Measurements from ENCODE around the gene SMIM26. TPM values are rescaled to one million over a fixed set of nuclear protein-coding genes. Genes with fewer than 3 reads are reported as not detected.
"Not testable (repeated sequence)": the region's sequence is repeated elsewhere in the genome, so short reads cannot be mapped to it uniquely, and the experiment has no call there.

Gene SMIM26, protein sequence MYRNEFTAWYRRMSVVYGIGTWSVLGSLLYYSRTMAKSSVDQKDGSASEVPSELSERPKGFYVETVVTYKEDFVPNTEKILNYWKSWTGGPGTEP
- 100 to 1,000 TPM in 1 of 4 donors, 10 to 100 TPM in 3; 79.9 to 104 (median 80.1) TPM for polyA plus RNA-seq (ENCODE audit: insufficient read length in 4 of 4)

DNA sequence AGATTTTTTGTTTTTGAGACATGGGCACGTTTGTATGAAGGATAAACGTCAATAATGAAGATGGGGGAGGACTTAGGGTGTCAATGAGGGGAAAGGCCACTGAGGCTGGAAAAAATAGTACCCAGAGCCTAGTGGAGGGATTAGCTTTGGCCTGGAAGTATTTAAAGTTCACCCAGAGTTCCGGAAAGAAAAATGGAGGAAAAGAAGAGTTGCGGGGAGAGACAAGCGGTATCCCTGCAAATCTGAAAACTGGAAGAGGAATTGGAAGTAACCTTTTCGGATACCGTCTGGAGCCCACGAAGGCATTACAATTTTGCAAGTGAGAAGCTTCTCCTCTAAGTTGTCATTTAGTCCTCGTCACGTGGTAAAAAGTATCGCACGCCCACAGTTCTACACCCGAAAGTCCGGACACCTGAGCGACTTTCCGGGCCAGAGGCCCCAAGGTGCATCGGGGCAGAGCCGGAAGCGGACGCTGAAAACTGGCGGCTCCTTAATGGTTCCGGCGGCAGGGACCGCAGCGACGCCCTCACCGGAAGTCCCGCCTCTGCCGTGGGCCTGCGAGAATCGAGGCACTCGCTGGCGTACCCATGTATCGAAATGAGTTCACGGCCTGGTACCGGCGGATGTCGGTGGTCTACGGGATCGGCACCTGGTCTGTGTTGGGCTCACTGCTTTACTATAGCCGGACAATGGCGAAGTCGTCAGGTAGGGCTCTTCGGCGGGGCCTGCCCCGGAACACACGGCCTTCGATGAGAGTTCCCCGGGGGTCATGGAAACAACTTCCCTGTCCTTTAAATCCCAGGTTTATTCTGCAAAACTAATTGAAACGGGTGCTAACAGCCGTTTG is at the start of gene SMIM26:
TSS of gene SMIM26 (plus strand) at position 541 of the 847 bp plus-strand sequence. CDS start at position 588, 47 bp downstream.
- peak; percentile 78 to 90 (median 84) for DNase-seq (ENCODE audit: low read depth in 4 of 4, low spot score in 3 of 4)

DNA sequence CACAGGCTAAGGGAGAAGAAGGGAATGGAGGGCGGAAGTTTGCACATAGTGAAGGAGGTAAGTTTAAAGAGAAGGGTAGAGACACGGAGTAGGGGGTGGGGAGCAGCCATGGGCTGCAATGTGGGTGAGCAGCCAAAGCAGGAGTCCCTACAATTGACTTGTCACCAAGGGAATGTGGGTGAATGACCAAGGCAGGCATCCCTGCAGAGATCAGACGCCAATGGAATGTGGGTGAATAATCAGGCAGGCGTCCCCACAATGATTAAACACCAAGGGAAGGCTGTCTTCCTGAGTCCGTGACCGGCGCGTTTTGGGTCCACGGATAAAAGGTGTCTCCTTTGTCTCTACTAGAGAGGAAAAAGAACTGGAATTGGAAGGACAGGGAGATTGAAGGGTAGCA is 45.2 kb upstream of the SMIM26 start:
- DNase-seq (ENCODE audit: low read depth in 4 of 4, low spot score in 3 of 4): not testable (repeated sequence)

DNA sequence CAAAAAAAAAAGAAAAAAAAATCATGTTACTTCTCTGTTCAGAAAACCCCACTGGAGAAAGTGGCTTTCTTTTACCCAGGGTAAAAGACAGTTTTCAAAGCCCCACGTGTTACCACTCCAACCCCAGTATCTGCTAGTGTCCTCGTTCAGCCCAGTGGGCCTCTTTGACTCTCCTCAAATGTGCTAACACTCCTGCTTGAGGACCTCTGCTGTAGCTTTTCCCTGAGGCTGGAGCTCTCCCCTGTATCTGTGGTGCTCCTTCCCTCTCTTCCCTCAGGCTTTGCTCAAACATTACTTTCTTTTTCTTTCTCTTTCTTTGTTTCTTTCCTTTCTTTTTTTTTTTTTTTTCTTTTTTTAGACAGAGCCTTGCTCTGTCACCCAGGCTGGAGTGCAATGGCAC is 44.2 kb upstream of the SMIM26 start:
- DNase-seq (ENCODE audit: low read depth in 4 of 4, low spot score in 3 of 4): no peak

DNA sequence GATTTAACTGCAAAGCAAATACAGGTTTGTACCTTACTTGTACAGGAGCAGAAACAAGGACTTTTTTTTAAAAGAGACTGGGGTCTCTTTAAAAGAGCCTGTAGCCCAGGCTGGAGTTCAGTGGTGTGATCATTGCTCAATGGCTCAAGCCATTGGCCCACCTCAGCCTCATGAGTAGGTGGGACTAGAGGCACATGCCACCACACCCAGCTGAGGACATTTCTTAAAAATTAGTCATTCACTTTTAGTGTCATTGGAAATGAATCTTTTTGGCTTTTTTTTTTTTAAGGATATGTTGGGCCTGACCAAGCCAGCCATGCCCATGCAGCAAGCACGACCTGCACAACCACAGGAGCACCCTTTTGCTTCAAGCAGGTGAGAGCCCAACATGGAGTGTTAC is 42.6 kb upstream of the SMIM26 start:
- no peak for DNase-seq (ENCODE audit: low read depth in 4 of 4, low spot score in 3 of 4)

DNA sequence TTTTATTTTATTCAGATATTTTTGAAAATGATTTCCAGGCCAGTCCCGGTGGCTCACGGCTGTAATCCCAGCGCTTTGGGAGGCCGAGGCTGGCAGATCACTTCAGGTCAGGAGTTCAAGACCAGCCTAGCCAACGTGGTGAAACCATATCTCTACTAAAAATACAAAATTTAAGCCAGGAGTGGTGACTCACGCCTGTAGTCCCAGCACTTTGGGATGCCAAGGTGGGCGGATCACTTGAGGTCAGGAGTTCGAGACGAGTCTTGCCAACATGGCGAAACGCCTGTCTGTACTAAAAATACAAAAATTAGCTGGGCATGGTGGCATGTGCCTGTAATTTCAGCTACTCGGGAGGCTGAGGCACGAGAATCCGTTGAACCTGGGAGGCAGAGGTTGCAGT is 40.5 kb upstream of the SMIM26 start:
- DNase-seq (ENCODE audit: low read depth in 4 of 4, low spot score in 3 of 4): not testable (repeated sequence)

DNA sequence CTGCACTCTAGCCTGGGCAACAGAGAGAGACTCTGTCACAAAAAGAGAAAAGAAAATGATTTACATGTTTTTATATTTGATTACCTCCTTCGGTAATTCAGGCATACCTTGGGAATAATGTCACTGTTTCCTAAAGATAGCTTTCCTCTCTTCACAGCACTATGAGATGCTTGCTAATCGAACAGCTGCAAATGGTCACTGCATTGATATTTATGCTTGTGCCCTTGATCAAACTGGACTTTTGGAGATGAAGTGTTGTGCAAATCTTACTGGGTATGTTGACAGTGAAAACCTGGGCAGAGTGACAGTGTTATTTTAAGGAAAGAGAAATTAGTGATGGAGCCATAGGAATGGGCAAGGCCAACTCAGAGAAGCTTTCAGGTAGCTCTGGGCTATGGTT is 39.9 kb upstream of the SMIM26 start:
- DNase-seq (ENCODE audit: low read depth in 4 of 4, low spot score in 3 of 4): no peak

DNA sequence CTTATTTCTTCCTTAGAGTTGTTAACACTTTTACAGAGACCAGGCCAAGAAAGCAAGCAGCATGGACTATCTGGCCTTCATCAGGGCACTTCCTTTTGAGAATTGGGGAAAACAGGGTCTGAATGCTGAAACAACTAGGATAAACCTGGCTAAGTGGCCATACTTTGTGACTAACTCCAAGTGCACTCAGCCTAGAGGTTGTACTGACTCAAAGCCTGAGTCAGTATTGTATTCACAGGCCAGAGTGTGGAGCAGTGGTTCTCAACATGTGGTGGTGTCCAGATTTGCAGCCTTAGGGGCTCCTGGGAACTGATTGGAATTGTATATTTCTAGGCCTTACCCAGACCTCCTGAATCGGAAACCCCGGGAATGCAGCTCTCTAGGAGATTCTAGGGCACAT is 39.4 kb upstream of the SMIM26 start:
- DNase-seq (ENCODE audit: low read depth in 4 of 4, low spot score in 3 of 4): no peak

DNA sequence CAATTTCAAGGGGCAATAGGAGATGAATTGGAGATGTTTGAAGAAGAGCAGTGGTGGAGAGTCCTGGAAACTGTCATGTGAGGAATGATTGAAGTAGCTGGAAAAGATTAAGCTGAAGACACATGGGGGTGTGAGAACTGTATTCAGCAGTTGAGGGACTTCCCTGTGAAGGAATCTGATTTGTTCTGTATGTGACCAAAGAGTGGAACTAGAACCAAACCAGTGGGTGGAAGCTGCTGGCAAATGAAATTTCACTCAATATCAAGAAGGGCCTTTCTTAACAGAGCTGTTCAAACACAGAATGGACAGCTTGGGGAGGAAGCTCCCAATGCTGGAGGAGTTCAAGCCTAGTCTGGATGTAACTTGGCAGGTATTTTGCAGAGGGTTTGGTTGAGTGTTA is 38.2 kb upstream of the SMIM26 start:
- no peak for DNase-seq (ENCODE audit: low read depth in 4 of 4, low spot score in 3 of 4)

DNA sequence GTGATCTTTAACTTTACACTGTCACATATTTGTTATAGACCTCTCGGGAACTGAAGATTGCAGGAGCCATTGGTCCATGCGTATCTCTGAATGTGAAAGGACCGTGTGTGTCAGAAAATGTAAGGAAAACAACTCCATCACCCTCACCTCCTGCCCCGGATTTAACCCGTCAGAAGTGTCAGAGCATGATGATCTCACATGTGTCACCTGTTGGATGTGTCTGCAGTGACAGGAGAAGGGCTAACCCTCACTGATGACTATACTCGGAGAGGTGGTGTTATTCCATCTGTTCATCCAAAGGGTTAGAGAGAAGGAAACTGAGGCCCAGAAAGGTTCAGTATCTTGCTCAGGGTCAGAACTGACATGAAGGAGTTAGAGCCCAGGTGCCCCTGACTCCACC is 34.6 kb upstream of the SMIM26 start:
- no peak for DNase-seq (ENCODE audit: low read depth in 4 of 4, low spot score in 3 of 4)

DNA sequence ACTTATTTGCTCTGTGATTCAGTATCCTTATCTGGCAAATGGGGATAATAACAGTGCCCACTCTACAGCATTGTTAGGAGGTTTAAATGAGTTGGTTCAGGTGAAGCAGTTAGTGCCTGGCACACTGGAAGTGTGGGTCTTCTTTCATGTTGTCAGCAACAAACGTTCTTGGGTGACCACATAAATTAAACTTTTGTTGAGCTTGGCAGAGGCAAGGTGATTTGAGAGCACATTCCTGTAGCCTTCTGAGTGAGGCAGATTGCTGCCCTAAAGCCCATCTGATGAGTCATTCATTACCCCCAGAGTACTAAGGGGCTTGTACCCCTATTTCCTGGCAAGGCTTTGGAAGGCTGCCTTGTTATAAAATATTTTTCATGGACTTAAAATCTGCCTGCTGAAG is 33.7 kb upstream of the SMIM26 start:
- DNase-seq (ENCODE audit: low read depth in 4 of 4, low spot score in 3 of 4): no peak

DNA sequence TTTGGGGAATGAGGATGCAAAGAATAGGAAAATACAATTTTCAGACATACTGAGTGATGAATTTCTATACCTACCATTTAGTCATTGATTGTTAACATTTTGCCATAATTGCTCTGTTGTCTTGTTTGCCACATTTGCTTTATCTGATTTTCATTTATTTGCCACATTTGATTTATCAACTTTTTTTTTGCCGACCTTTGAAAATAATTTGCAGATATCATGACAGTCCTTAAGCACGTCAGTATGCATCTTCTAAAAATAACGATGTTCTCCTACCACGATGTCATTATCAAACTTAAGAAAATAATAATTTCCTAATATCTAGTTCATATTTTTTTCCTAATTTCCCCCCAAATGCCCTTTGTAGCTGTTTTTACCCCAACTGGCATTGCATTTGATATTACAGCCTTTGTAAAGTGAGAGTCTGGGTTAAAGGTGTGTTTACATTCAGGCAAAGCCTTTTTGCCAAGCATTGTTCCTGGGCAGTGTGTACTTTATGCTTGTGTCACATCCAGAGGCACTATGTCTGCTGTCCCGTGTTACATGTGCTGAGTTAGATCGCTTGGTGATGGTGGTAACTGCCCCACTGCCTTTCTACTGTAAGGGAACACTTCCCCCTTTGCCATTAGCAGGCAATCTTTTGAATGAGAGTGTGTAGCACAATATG is 33.1 kb upstream of the SMIM26 start:
- no peak for DNase-seq (ENCODE audit: low read depth in 4 of 4, low spot score in 3 of 4)

DNA sequence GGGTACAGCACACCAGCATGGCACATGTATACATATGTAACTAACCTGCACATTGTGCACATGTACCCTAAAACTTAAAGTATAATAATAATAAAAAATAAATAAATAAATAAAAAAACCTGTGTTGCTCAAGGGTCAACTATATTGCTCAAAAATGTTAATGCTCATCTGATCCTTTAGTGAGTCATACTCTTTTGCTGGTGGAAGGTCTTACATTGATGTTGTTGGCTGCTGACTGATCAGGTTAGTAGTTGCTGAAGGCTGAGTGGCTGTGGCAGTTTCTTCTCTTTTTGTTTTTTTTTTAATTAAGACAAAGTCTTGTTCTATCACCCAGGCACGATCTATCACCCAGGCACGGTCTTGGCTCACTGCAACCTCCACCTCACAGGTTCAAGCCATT is 29.6 kb upstream of the SMIM26 start:
- DNase-seq (ENCODE audit: low read depth in 4 of 4, low spot score in 3 of 4): no peak

DNA sequence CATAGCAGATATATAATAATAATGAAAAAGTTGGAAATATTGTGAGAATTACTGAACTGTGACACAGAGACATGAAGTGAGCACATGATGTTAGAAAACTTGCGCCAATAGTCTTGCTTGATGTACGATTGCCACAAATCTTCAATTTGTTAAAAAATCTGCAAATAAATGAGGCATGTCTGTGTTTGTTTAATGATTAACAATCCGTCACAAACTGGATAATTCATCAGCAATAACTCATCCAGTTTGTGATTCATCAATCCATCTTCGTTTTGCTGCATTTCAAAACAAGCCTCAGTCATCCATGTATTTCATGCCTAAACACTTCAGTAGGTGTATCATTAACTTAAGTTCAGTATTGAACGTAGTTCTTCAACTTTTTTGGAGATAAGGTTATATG is 25.5 kb upstream of the SMIM26 start:
- DNase-seq (ENCODE audit: low read depth in 4 of 4, low spot score in 3 of 4): no peak

DNA sequence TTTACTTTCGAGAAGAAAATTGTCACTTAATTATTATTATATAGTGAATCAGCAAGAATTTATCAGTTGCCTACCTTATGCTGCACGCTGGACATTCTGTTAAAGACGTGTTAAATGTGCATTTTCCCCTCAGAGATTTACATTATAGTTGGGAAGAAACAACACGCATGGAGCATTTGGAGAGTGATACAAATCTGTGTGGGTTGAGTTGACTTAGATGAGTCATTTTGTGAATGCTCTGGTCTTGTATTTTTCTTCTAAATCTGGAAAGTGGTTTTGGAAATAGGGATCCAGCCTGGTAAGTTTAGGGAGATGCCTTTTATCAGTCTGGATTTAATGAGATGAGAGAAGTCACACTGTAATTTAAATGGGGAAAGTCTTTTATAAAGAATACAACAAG is 24.0 kb upstream of the SMIM26 start:
- no peak for DNase-seq (ENCODE audit: low read depth in 4 of 4, low spot score in 3 of 4)

DNA sequence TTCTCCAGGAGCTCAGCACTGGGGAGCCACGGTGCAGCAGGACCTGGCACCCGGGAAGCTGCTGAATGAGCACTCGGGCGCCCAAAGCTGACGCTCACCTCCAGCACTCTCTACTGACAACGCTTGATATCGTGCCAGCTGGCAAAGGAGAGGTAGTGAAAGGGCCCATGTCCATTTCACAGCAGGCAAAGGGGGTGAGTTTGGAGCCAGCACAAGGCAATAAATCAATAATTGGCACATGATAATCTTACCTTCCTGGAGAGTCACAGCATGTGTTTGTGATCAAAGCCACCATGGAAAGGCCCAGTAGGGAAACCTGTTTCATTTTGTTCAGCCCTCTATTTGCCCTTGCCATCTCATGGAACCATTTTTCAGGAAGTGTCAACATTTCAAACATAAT is 23.3 kb upstream of the SMIM26 start:
- no peak for DNase-seq (ENCODE audit: low read depth in 4 of 4, low spot score in 3 of 4)

DNA sequence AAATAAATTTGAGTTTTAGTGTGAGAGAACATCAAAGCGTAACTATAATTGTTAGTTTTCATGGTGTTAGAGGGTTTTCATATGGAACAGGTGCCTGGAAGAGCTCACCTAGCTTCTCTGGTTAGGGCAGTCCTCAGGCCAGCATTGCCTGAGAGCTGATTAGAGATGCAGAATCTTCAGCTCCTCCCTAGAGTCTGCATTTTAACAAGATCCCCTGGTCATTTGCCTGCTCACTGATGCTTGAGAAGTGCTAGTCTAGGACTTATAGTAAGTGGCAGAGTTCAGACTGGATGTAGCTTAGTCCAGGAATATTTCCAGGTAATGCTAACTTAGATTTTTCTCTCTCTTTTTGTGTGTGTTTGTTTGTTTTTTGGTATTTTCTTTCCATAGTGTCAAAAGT is 21.7 kb upstream of the SMIM26 start:
- no peak for DNase-seq (ENCODE audit: low read depth in 4 of 4, low spot score in 3 of 4)

DNA sequence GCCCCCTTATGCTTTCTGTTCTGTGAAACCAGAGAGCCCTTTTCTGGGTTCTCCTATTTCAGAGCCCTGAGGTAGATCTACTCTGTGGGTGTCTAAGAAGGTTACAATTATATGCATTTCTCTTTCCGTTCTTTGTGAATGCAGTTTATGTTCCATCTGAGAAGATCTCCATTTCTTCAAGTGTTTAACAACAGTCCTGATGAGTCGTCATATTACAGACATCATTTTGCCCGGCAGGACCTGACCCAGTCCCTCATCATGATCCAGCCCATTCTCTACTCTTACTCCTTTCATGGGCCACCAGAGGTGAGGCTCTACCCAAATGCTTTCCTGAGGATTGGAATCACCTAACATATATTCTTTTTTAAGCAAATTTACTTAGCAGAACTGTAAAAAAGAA is 18.8 kb upstream of the SMIM26 start:
- no peak for DNase-seq (ENCODE audit: low read depth in 4 of 4, low spot score in 3 of 4)

DNA sequence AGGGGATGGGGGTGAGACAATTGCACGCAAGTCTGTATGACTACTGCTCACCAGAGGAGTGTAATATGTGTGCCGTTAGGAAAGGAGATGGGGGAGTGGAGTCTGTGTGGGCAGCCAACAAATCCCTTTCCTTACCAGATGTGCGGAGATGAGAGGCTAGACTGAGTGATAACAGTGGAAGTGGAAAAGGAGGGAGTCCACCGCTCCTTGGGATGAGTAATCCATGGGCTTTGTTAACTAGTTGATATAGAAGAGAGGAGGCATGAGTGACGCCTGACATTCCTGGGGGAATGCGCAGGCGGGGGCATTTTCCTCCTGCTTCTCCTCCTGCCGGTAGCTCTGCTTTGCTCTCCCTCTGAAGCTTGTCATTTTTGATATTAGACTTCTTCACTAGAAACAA is 13.5 kb upstream of the SMIM26 start:
- DNase-seq (ENCODE audit: low read depth in 4 of 4, low spot score in 3 of 4): no peak

DNA sequence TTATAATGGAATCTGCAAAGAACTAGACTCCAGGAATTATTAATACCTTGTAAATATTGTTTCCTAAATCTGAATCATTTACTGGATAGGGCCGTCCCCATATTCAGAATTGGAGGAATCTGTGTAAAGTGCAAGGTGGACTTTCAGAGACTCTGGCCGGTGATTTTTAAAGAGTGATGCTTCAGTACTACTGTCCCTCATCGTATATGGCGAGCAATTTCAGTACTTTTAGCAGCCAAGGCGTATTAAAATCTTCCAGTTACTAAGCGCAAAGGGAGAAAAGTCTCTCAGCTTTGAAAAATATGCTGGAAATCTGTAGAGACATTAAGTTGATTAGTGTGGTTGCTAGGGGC is 483 bp downstream of the SMIM26 start:
- DNase-seq (ENCODE audit: low read depth in 4 of 4, low spot score in 3 of 4): peak in 1 of 4 donors; percentile 29

DNA sequence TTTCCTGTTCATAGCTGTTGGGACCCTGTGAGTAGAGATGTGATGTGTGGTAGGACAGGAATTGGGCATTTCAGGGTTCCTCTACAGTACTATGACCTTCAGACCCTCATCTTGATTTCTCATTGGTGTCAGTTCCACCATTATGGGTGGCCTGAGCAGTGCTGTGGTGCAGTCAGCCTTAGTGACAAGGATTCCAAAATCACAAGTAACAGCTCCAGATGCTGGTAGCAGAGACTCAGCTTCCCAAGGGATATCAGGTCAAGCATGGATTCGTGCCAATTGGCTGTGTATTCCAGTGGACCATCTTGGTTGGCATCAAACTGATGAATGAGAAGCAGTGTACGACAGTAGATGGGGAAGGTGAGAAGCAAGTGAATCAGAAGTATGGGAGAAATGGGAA is 3.8 kb downstream of the SMIM26 start:
- no peak for DNase-seq (ENCODE audit: low read depth in 4 of 4, low spot score in 3 of 4)

DNA sequence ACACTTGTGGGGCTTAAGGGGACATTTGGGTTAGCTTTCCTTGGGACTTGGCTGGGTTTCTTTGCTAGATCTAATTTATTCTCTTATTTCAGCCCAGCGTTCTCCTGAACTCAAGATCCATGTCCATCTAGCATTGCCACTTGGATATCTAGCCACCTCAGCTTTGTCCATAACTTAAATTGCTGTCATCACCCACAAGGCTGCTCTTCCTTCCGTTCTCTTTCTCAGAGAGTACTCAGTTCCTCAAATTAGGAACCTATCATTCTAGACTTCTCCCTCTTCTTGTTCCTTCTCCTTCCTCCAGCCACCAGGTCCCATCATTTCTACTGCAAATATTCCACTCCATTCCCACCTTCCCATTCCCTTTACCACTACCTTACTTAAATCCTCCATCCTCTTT is 4.3 kb downstream of the SMIM26 start:
- no peak for DNase-seq (ENCODE audit: low read depth in 4 of 4, low spot score in 3 of 4)

DNA sequence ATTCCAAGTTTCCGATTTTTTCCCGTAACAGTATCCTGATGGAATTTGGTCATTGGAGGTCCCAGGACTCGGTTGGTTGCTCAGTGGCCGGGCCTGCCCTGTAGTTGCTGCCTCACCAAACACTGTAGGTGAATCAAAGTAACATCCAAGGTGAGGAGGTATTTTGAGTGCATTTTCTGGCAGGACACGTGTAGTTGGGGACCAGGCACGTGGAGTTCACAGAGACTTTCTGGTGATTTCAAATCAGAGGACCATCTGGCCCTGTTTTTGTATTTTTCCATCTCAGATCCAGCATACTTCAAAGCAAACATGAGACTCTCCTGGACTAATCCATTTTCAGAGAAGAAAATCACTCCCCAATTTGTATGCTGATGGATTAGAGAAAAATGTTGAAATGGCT is 10.7 kb downstream of the SMIM26 start:
- no peak for DNase-seq (ENCODE audit: low read depth in 4 of 4, low spot score in 3 of 4)
